Ishikawa (cell line): ENCODE data around the gene COX19.

Source experiments
- CEBPB ChIP-seq: IDR thresholded peaks from 2 replicates; pipeline ENCODE4 v1.6.1; 2012
- CREB1 ChIP-seq: IDR thresholded peaks from 2 replicates; pipeline ENCODE4 v1.6.1; 2012; ENCODE audit warnings: low read depth
- EGR1 ChIP-seq: IDR thresholded peaks from 2 replicates; pipeline ENCODE4 v1.6.1; 2012
- EP300 ChIP-seq: IDR thresholded peaks from 2 replicates; pipeline ENCODE4 v1.6.1; 2012; ENCODE audit warnings: borderline replicate concordance
- FOXM1 ChIP-seq: IDR thresholded peaks from 2 replicates; pipeline ENCODE4 v1.6.1; 2012; ENCODE audit warnings: low read depth, borderline replicate concordance
- NFIC ChIP-seq: IDR thresholded peaks from 2 replicates; pipeline ENCODE4 v1.6.1; 2012
- RAD21 ChIP-seq: IDR thresholded peaks from 2 replicates; pipeline ENCODE4 v1.6.1; 2012; ENCODE audit warnings: low read depth
- TAF1 ChIP-seq: IDR thresholded peaks from 2 replicates; pipeline ENCODE4 v1.6.1; 2012; ENCODE audit warnings: low read depth, mild to moderate bottlenecking
- TCF12 ChIP-seq: IDR thresholded peaks from 2 replicates; pipeline ENCODE4 v1.6.1; 2012; ENCODE audit warnings: low read depth
- TEAD4 ChIP-seq: IDR thresholded peaks from 2 replicates; pipeline ENCODE4 v1.6.1; 2012
- YY1 ChIP-seq: IDR thresholded peaks from 2 replicates; pipeline ENCODE4 v1.6.1; 2012; ENCODE audit warnings: low read depth
- ZBTB7A ChIP-seq: IDR thresholded peaks from 2 replicates; pipeline ENCODE4 v1.6.1; 2012; ENCODE audit warnings: low read depth
- TF ChIP-seq, protein P1 (sequence below): IDR thresholded peaks from 2 replicates; pipeline ENCODE4 v1.6.1; 2012
- TF ChIP-seq, protein P2 (sequence below): IDR thresholded peaks from 2 replicates; pipeline ENCODE4 v1.6.1; 2012; ENCODE audit warnings: low read depth, mild to moderate bottlenecking
- TF ChIP-seq, protein P3 (sequence below): IDR thresholded peaks from 2 replicates; pipeline ENCODE4 v1.6.1; 2012

COX19 gene

DNA sequence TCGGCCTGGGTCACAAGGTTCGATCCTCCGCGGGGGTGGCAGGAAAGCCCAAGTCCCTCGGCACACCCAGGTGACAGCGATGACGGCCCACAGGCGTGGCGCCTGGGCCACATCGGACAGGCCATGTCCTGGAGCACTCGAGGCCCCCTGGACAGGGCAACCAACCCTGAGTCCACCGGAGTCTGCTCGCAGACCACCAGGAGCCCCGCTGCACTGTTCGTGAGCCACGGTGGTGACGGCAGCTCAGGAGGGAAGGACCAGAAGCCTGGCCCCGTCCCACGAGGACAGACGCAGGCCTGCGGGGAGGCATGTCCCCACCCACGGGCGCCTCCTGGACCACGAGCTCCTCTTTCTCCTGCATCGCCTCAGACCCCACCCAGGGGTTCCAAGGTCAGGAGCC is 46.6 kb upstream of the COX19 start:
- TF ChIP-seq TAF1: no peak
- no peak for TF ChIP-seq TCF12
- no peak for TF ChIP-seq EGR1
- no peak for TF ChIP-seq YY1
- no peak for TF ChIP-seq CEBPB
- TF ChIP-seq, protein P1, sequence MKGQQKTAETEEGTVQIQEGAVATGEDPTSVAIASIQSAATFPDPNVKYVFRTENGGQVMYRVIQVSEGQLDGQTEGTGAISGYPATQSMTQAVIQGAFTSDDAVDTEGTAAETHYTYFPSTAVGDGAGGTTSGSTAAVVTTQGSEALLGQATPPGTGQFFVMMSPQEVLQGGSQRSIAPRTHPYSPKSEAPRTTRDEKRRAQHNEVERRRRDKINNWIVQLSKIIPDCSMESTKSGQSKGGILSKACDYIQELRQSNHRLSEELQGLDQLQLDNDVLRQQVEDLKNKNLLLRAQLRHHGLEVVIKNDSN: no peak
- no peak for TF ChIP-seq EP300
- TF ChIP-seq, protein P2, sequence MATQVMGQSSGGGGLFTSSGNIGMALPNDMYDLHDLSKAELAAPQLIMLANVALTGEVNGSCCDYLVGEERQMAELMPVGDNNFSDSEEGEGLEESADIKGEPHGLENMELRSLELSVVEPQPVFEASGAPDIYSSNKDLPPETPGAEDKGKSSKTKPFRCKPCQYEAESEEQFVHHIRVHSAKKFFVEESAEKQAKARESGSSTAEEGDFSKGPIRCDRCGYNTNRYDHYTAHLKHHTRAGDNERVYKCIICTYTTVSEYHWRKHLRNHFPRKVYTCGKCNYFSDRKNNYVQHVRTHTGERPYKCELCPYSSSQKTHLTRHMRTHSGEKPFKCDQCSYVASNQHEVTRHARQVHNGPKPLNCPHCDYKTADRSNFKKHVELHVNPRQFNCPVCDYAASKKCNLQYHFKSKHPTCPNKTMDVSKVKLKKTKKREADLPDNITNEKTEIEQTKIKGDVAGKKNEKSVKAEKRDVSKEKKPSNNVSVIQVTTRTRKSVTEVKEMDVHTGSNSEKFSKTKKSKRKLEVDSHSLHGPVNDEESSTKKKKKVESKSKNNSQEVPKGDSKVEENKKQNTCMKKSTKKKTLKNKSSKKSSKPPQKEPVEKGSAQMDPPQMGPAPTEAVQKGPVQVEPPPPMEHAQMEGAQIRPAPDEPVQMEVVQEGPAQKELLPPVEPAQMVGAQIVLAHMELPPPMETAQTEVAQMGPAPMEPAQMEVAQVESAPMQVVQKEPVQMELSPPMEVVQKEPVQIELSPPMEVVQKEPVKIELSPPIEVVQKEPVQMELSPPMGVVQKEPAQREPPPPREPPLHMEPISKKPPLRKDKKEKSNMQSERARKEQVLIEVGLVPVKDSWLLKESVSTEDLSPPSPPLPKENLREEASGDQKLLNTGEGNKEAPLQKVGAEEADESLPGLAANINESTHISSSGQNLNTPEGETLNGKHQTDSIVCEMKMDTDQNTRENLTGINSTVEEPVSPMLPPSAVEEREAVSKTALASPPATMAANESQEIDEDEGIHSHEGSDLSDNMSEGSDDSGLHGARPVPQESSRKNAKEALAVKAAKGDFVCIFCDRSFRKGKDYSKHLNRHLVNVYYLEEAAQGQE: no peak
- TF ChIP-seq TEAD4: no peak
- TF ChIP-seq ZBTB7A: no peak
- TF ChIP-seq, protein P3, sequence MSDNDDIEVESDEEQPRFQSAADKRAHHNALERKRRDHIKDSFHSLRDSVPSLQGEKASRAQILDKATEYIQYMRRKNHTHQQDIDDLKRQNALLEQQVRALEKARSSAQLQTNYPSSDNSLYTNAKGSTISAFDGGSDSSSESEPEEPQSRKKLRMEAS: no peak
- TF ChIP-seq FOXM1: no peak
- TF ChIP-seq NFIC: no peak
- no peak for TF ChIP-seq RAD21
- TF ChIP-seq CREB1: no peak

DNA sequence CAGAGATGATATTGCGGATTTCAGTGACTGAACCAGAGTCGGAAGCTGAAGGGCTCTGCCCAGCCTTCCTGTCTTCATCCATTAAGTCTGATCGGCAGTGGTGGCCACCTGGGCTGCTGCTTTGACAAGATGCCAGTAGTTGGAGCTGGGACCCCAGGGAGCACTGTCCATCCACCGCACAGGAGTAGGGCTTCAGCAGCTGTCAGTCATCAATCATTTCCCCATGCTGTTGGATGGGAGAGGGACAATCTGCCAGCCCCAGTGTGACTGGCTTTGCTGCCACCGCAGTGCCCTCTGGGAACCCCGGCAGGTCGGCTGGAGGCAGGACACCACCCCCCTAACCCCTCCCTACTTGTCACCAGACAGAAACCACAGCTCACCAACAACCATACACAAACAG is 46.0 kb upstream of the COX19 start:
- TF ChIP-seq TCF12: no peak
- no peak for TF ChIP-seq TAF1
- TF ChIP-seq EP300: no peak
- TF ChIP-seq, protein P3: no peak
- TF ChIP-seq EGR1: no peak
- TF ChIP-seq TEAD4: no peak
- no peak for TF ChIP-seq ZBTB7A
- no peak for TF ChIP-seq CREB1
- no peak for TF ChIP-seq CEBPB
- TF ChIP-seq, protein P1: no peak
- TF ChIP-seq, protein P2: no peak
- no peak for TF ChIP-seq RAD21
- no peak for TF ChIP-seq YY1
- TF ChIP-seq NFIC: no peak

DNA sequence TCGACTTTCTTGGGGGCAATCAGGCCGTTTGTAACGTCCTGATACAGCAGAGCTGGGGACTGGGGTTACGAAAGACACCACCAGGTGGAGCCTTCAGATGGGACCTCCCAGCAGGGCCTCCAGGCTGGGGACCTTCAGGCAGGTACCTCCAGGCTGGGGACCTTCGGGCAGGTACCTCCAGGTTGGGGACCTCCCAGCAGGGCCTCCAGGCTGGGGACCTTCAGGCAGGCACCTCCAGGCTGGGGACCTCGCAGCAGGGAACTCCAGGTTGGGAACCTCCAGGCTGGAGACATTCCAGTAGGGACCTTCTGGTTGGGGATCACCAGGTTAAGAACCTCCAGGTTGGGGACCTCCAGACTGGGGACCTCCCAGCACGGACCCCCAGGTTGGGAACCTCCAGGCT is 45.5 kb upstream of the COX19 start:
- no peak for TF ChIP-seq CEBPB

DNA sequence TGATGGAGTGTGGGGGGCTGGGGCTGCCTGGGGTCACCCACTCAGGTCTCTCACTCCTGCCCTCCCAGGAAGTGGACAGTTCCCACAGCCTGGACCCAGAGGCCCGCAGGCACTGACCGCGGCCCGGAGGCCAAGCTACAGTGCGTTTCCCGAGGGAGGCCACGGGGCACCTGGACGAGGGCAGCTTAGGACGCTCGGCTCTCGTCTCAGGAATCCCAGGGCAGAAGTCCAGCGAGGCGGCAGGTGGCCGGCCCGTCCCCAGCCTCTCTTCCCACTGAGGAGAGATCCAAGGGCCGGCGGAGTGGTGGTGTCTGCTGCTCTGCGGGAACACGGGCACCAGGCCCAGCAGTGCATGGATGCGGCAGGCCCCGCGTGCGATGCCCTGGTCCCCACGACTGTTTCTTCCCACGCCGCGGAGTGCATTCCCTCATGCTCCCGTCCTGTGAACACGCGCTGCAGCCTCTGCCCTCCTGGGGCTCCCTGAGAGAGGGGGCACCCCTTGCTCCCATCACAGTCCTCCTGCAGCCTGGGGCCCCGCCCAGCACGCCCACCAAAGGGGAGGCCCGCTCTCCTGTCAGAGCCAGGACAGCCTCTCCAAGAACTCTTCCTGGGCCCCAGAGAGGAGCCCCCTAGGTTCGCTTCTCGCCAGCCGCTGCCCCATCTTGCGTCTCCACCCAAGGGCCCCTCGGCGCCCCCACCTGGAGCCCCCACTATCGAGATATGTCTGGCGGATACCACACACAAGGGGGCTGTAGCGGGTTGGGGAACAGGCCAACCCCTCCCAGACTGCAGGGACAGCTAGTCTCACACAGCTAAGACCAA is 44.7 kb upstream of the COX19 start:
- no peak for TF ChIP-seq TAF1

DNA sequence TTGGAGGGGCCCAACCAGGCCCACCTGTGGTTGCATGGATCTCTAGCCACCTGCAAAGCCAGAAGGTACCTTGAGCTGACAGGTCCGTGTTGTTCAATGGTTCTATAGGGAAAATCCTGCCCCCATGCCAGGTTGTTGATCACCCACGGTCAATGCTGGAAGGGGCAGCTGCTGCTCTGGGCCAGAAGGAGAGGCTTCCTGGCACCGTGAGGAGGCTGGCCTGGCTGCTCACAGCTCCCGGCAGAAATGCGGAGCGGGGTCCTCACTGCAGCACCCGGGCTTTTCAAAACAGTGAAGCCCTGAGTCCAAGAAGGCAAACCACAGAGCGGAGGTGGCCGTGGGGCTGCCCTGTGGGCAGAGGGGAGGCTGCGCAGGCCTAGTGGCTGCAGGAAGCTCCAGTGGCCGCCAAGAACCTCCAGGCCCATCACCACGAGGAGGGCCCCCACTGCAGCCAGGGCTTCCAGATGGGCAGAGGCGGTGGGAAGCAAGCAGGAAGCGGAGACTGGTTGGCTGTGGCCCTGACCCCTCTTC is 44.0 kb upstream of the COX19 start:
- no peak for TF ChIP-seq TEAD4
- TF ChIP-seq, protein P3: no peak
- no peak for TF ChIP-seq FOXM1
- TF ChIP-seq TCF12: no peak
- TF ChIP-seq CREB1: no peak
- no peak for TF ChIP-seq NFIC
- TF ChIP-seq TAF1: no peak
- TF ChIP-seq EGR1: no peak
- no peak for TF ChIP-seq CEBPB

DNA sequence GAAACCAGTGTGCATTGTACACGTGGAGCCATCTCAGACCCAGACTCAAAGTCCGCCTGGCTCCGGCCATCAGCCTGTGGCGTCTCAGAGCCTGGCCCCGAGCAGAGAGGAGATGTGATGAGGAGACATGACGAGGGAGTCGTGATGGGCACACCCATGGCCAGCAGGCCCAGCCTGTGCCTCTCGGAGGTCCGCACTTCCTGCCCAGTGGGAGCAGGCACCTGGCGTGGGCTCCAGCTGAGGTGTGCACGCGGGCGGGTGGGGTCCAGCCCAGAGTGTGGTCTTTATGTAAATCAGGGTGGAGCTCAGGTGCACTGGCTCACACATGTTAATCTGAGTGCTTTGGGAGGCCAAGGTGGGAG is 43.0 kb upstream of the COX19 start:
- TF ChIP-seq TEAD4: no peak
- no peak for TF ChIP-seq FOXM1
- no peak for TF ChIP-seq YY1
- TF ChIP-seq ZBTB7A: no peak
- no peak for TF ChIP-seq EGR1
- no peak for TF ChIP-seq TAF1
- no peak for TF ChIP-seq RAD21
- TF ChIP-seq, protein P1: no peak
- no peak for TF ChIP-seq NFIC
- TF ChIP-seq EP300: no peak
- TF ChIP-seq, protein P3: no peak
- no peak for TF ChIP-seq CREB1
- TF ChIP-seq, protein P2: no peak
- no peak for TF ChIP-seq TCF12
- no peak for TF ChIP-seq CEBPB
